Fibroblast of gingiva (primary cell): ENCODE measurements around the gene RWDD3.

ENCODE experiments used
- DNase-seq: peaks from one replicate; pipeline ENCODE4 v3.0.0-alpha.2; 2011; ENCODE audit warnings: low read depth

Gene RWDD3

DNA sequence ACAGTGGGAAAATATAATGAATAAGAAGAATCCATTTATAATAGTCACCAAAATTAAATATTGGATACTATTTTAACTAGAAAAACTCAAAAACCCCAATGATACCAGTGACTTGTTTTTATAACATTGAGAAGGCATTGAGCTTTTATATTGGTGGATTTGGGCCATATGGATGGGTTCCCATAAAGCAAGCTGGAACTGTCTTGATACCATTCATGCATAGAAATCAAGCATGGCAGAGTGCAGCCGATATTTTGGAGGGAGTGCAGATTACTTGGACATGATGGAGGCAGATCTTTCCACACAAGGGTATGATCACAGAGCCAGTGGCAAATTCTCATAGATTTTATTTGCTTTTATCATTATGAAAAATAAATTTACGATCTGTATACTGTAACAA is 3.8 kb upstream of the RWDD3 start:
- DNase-seq = no peak

DNA sequence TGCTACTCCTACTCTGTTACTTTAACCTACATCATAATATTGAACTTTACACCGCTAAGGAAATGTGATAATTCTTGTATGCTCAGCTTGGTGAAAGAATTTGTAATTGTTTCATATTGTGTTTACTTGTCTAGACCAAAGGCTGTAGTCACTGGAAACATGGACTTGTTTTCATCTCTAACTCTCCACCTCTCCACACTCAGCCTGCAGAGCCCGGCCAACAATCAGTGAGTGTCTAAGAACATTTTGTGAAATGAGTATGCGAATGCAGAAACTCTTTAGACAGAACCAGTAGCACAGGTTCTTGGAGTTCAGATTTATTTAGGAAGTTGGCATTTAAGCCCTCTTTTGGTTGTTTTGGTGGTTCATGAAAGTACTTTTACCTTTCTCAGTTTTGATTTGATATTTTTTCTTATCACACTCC is 3.2 kb upstream of the RWDD3 start:
- no peak for DNase-seq

DNA sequence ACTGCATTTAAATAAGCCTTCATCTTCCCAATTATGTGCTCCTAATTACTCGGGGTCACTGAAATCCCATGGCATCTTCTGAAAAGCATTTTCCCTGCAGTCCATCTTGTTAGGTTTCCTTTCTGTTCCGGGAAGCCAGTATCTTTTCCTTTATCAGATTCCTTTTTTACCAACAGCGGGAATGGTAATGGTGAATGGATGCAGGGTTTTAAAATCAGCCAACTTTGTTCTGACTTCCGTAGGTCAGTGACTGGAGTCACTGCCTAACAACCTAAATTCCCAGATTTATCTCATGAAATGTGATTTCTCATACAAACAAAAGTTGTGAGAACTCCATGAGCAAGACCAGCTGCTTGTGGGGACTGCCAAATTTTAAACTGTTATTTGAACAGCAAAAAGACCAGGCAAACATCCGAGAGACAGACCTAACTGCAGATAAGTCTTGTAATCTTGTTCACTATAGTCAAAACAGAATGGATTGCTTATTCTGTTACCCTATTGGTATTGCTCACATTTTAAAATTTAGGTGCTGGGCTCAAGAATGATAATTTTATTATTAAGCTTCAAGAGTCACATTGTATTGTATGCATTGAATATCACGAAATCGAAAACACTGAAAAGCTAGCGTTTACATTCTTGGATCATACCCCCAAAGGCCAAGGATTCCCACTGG is 1.2 kb upstream of the RWDD3 start:
- no peak for DNase-seq

DNA sequence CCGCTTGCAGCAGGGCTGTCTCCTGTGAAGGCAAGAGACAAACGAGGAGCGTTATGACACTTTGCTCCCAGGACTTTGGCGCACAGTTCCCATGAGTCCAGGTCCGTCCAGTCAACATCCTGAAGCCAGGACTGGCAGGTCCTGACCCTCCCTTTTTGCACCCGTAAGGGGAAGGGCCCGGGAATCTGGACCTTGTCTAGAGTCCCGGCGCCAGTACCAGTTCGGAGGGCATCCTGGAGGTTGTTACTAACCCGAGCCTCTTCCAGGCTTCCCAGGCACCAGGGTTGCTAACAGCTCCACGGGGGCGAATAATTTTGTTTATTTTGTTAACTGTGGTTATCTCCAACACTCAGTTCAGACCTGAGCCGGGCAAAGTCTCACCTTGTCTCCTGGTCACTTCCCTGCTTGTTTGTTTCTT is 682 bp upstream of the RWDD3 start:
- no peak for DNase-seq

DNA sequence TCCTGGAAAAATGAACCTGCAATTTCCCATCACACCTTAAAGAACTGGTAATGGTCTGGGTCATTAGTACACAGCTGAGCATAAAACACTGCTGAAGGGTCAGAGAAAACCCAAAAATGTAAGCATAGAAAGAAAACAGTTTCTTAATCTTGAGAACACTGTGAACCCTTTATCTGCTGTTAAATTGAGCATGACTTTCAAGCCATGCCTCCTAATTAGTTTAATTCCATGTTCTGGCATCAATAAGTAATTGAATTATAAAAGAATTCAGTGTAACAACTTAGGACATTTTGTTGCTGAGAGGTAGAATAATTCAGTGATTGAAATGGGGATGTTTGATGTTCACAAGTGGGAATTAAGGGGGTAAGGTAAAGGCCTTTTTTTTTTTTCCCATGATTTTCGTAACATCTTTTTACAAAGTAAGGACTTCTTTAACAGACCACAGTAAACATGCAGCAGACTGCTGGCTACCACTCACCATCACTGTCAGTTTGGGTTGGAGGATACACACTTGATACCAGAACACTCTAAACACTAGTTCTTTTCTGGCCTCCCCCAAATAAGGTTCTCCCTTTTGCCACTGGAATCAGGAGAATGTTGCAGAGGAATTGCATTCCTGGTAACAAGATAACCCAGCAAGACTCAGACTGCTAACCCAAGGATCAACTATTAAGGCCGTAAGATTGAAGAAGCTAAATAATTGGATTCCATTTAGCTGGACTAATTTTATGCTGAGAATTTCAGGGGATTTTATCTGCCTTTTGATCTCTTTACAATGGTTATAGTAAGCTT is 3.0 kb downstream of the RWDD3 start:
- no peak for DNase-seq

DNA sequence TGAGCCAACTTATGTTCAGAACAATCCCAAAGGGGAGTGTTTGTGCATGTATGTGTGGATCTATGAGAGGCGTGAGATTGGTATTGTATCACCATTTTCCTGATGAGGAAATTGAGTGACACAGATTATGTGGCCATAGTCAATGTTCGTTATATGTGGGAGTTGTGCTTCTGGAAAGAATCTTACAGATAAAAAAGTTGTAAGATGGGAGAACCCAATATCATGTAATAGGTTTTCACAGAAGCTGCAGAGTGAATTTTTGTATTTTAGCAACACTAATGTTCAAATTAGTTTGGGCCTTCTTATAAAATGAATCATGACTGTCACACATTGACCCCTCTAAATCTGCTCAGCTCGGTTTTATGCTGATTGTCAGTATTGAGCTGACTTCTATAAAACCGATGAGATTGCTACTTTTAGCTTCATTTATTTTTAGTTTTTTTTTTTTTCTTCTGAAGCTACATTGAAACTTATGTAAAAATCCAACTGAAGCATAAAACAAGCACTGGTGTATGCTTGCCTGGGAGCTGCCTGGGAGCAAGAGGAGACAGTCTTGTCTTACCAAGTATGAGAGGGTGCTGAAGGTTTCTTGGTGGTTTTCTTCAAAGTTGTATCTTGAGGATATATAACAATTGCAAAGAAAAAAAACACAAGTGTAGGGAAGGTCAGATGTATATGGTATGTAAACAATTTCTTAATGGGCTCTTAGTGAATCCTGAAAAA is 4.1 kb downstream of the RWDD3 start:
- DNase-seq = no peak

DNA sequence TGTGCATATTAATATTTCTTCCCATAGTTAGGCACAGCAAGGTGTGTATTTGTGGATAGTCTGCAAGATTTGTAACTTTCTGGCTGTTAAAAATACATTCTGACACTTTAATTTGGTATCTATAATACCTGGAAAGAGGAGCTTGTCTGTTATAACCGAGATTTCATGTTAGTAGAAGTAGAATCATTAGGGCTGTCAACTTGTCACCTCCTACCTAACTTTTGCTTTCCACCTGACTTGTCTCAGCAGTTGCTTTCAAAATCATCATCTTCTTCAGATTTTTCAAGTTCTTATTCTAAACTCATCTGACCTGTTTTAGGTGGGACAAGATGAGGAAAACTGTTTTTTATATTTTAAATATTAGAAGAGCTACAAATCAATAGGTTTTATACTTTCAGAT is 11.0 kb downstream of the RWDD3 start:
- no peak for DNase-seq

DNA sequence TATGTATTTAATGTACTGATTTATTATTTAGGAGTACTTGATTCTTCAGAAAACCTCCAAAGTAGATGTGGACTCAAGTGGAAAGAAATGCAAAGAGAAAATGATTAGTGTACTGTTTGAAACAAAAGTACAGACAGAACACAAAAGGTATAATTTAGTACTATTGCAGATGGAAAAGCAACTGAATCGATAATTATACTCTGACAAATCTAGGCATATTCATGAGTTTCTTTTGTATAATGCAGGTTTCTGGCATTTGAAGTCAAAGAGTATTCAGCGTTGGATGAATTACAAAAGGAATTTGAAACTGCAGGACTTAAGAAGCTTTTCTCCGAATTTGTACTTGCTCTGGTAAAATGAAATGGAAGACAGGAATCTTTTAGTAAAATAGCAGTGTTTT is 12.5 kb downstream of the RWDD3 start:
- DNase-seq = no peak

DNA sequence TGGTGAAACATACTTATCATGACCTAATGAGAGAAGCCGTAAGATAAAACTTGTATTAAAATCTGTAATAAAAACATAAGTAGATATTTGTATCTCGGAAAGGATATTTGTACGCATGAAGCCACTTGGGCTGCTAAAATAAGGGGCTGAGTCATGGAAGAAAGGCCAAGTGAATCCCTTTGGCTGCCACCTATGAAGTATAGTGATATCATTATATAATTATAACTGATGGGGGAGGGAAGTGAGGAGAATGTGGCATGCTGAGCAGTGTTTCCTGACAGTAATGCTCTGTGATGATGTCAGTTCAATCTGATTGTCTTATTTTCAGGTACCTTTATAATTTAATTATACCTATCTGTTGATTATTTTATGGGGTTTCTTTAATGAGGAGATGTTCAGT is 13.6 kb downstream of the RWDD3 start:
- DNase-seq = no peak

DNA sequence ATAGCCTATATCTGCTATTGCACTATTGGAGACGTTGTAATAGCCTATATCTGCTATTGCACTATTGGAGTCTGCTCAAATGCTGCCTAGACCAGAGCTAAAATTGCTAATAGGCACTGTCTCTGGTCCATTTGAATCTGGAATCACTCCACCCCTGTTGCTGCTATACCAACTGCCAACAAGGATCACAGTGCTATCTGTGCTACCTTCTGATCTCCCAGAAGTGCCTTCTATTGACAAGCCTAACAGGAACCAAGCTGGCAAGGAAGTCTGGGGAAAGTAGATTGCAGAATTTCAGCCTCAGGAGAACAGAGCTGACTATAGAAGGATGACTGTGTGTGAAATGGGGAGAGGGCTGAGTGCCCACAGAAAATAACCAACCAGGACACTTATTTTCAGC is 15.9 kb downstream of the RWDD3 start:
- no peak for DNase-seq

DNA sequence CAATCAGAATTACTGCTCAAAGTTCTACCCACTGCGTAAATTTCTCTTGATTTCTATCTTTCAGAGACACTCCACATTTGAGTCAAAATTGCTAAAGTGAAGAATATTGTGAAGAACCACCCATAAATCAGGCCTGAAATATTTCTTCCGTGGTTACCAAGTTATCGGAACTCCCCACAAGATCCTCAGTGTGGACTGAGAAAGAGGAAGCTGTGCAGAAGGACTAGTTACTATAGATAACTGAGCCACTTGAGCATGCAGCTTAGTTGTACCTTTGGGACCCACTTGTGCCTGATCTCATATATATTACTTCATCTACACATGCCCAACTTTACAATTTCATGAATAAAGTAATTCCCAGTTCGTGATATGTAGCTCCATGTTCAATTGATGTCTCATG is 18.4 kb downstream of the RWDD3 start:
- DNase-seq = no peak

DNA sequence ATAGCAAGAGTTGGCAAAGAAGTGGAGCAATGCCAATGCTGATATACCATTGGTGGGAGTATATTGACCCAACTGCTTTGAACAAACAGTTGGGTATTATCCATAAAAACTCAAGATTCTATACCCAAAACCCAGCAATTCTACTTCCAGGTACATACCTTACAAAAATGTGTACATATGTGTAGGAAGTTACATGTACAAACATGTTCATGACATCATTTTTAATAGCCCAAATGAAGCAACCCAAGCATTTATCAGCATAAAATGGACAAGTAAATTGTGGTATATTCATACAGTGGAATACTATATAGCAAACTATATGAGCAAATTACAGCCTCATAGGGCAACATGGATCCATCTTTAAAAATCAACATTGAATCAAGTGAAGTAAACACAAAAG is 20.9 kb downstream of the RWDD3 start:
- no peak for DNase-seq

DNA sequence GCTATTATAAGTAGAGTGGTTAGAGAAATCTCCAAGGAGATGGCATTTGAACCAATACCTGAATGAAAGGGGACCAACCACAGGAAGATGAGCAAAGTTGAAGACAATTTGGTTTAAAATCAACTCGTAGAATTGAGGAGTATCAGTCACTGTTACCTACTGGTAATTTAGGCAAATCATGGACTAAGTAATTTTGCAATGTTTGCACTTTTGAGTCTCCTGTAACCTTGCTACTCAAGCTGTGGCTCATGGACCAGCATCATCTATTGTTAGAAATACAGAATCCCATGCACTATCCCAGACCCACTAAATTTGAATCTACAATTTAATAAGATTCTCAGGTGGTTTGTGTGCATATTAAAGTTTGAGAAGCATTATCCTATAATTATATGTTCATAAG is 21.8 kb downstream of the RWDD3 start:
- DNase-seq = no peak

DNA sequence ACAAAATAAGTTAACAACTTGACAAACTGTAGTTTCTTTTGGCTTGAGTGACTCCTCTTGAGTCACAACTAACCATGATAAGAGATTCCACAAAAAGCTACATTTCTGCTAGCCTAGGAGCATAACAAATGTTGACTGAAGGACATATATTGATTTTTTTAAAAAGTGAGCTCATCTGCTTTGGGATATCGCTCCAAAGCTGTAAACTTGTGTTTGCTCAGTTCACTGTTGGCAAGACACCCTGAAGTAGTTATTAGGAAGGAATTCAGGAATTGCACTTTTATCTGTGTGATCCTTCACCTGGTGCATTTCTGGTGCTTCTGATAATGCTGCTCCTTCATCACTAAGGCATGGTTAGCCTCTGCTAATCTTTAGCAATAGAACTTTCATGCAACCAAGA is 23.7 kb downstream of the RWDD3 start:
- DNase-seq = no peak

DNA sequence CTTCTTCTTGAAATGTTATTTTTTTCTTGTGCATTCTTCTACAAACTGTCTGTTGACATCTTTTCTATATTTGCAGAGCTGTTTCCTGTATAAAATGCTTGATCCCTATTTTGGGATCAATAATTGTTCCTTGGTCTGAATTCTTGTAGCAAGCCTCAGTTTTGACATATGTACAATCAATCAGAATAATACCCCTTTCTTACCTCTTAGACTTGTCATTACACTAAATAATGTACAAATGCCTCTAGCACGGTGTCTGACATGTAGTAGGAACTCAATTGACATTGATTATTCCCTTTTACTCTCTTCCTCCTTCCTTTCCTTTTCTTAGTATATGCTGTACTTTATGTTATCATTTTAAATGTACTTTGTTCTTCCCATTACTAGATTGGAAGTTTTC is 25.2 kb downstream of the RWDD3 start:
- no peak for DNase-seq

DNA sequence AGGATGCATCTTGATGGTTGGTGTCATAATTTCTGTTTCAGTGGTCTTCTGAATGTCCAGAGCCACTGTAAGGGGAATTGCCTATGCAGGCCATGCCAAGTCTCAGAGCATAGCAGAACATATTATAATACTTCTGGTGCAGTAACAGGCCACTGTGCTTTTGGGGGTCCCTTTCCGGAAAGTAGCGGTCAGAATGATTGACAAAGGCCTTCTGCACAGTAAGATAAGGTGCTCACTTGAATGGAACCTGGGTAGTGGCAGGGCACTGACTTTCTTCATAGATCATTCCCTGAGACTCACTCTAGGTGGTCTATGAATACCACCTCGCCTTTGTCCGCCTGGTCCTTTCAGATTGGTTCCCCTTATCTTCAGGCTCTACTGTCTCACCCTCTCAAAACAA is 28.9 kb downstream of the RWDD3 start:
- DNase-seq = no peak

DNA sequence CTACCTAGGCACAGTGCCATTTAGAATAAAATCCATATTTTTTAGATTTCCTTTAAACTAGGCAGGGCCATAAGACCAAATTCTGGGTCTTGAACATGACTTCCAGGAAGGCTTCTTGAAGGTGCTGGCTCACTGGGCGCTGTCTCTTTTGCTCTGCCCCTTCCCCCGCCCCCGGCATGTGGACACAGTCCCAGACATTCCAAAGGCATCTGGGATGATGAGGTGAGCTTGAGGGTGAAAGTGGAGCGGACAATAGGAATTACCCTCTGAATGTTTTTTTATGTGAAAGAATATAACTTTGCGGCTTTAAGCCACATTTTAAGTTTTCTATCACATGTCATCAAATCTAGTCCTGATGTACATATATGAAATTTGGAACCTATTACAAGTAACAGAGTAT is 29.4 kb downstream of the RWDD3 start:
- DNase-seq = no peak

DNA sequence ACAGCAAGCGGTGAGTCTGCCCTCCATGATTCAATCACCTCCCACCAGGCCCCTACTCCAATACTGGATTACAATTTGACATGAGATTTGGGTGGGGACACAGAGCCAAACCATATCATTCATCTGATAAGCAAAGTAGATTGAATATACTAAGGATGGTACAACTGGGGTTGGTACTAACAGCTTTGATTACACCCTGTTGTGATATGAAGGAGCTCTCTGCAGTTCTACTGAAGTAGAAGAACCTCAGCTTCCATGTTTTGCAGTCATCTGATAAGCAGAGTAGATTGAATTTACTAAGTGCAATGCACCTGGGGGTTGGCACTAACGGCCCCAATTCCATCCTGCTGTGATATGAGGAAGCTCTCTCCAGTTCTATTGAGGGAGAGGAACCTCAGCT is 31.1 kb downstream of the RWDD3 start:
- DNase-seq = no peak

DNA sequence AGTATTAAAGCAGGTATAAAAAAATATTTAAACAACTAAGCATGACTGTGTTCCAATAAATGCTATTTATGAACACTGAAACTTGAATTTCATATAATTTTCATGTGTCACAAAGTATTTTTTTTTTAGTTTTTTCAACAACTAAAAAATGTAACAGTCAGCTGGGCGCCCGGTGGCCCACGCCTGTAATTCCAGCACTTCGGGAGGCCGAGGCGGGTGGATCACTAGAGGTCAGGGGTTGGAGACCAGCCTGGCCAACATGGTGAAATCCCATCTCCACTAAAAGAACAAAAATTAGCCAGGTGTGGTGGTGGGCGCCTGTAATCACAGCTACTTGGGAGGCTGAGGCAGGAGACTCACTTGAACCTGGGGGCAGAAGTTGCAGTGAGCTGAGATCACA is 42.4 kb downstream of the RWDD3 start:
- DNase-seq = no peak

DNA sequence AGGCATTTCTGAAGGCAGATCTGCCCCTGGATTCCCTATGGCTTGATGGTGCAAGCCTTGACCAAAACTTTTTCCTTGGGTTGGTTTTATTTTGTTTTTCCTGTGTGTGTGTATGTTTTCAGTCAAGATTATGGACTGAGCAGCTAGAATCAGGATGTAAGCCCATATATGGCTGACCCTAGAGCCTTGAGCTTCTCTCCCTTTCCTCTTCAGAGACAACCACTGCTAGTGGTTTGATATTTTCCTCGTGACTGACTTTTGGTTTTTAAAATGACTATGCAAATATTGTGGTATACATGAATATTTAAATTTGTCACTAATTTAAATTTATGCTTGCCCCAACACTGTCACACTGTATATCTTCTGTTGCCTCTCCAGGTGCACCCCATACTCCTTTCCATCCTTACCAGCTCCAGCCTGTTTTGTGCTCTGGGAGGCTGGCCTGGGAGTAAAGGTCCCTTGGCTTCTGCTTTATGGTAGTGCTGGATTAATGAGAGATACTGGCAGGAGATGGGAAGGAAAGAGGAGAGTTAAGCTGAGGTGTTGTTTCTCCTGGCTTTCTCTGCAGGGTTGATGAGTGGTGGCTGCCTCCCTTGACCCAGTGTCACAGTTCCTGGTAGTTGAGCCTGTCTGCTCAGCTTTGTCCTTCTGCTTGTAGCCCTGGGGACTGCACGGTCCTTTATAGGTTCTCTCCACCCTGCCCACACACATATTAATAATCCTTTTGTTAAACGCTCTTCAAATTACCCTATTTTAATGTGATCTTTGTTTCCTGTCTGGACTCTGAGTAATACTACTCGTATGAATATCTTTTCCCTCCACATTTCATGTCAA is 44.4 kb downstream of the RWDD3 start:
- no peak for DNase-seq

DNA sequence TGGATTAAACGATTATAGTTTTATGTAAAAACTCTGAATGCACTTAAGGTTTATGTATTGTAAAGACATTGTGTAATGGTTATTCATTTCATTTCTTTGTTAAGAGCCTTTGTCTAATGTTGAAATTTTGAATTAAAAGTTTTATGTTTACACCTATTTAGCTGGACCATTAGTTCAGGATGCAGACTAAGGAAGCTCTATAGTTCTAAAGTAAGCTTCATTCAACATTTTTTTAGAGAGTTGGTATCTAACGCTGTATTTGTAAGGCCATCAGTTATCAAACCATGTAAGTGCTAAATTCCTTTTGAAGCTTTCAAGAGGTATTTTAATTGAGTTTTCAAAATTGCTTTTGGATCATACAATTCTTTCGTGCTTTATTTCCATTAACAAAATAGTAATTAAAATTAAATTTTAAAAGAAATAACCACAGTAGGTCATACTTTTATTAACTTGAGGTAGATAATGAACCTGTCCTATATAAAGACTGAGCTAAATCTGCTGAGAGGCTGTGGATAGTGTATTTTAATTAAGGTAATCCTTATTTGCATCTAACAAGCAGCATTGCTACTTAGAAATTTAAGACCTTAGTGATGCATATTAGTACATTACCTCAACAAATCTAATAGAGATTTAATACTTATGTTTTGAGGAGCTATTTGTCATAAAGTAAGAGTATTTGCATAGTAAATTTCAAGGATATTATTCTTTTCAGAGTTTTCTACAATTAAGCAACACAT is 47.9 kb downstream of the RWDD3 start:
- DNase-seq = no peak

DNA sequence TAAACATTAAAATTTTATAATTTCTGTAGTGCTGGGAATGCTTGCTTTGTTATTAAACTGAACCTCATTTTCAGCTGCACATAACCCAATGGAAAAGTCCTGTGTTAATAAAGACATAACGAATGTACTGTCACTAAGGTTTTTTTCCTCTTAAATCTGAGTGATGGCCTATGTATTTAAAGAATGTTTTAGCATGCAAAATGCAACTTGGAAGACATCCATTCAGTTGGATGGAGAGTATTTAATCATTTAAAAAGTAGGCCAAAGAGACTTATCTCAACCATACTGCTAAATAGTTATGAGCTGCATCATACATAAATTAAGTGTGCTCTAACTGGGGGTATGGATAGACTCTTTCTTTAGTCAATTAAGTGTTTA is 48.5 kb downstream of the RWDD3 start:
- DNase-seq = no peak
